ENCODE measurements around the gene YEATS2.

The YEATS2 gene

GRCh38 chr3:183845090-183845489 is 147.5 kb downstream of the YEATS2 start:
- DNase-seq, result no peak

GRCh38 chr3:183845608-183846288 is 148.2 kb downstream of the YEATS2 start:
- no peak for DNase-seq

GRCh38 chr3:183854318-183855035 is 156.9 kb downstream of the YEATS2 start:
- DNase-seq, result no peak

GRCh38 chr3:183857863-183858262 is 160.3 kb downstream of the YEATS2 start:
- DNase-seq, result no peak

Measured in hematopoietic multipotent progenitor cell treated with erythropoietin and hydrocortisone succinate and interleukin-3 and kit ligand, for 8 days (in vitro differentiated cells).